ENCODE measurements around the gene RELT. TPM values are rescaled to one million over a fixed set of nuclear protein-coding genes. Genes with fewer than 3 reads are reported as not detected.

The RELT gene
- total and polyA plus RNA-seq, 9 of the 15 experiments (the other 6 are each of a cell fraction or from before 2014, with no cell fraction given) = 1.1 to 20.2 (median 7.4) TPM

GRCh38 chr11:73375830-73376159, 404 bp upstream of the RELT start:
- FAIRE-seq = no peak
- in situ Hi-C loops (cut with MboI) = no loop called here
- no peaks in the 10 kb centered on the region for H3K9me3 ChIP-seq (replicated peaks; ENCODE audit: control insufficient read depth, insufficient read depth, low read depth, low read length)
- TF ChIP-seq NFATC3 (IDR thresholded peaks at IDR 0.05) (no peak), HMGN3 (IDR thresholded peaks at IDR 0.05; ENCODE audit: borderline replicate concordance, extremely low read depth, insufficient read length, low read depth, low read length) (no peak), TAL1 (IDR thresholded peaks at IDR 0.05) (no peak), EWSR1 (IDR thresholded peaks at IDR 0.05; ENCODE audit: borderline replicate concordance, low read depth, partially characterized antibody) (no peak), ZZZ3 (IDR thresholded peaks at IDR 0.05) (no peak), NR2F6 (CRISPR knock-in tag; IDR thresholded peaks at IDR 0.05) (no peak), ZNF121 (CRISPR knock-in tag; conservative IDR thresholded peaks at IDR 0.05) (no peak), CBFB (CRISPR knock-in tag; IDR thresholded peaks at IDR 0.05) (no peak), XRCC5 (IDR thresholded peaks at IDR 0.05; ENCODE audit: low read depth, low read length) (0 out of 2 replicates have a peak, but pooled peaks have one; percentile 22), RBFOX2 (IDR thresholded peaks at IDR 0.05; ENCODE audit: low read depth, low read length) (no peak), NRF1 (conservative IDR thresholded peaks at IDR 0.05 in 1 of 2, IDR thresholded peaks at IDR 0.05 in 1 of 2) (no peak), FOXM1 (IDR thresholded peaks at IDR 0.05; ENCODE audit: low read depth) (no peak), FOXM1 (CRISPR knock-in tag; IDR thresholded peaks at IDR 0.05; ENCODE audit: low read depth) (no peak), CBFA2T3 (IDR thresholded peaks at IDR 0.05) (peak; percentile 28; the same call in 1 of the 2 replicates)
- TF ChIP-seq, protein P1, sequence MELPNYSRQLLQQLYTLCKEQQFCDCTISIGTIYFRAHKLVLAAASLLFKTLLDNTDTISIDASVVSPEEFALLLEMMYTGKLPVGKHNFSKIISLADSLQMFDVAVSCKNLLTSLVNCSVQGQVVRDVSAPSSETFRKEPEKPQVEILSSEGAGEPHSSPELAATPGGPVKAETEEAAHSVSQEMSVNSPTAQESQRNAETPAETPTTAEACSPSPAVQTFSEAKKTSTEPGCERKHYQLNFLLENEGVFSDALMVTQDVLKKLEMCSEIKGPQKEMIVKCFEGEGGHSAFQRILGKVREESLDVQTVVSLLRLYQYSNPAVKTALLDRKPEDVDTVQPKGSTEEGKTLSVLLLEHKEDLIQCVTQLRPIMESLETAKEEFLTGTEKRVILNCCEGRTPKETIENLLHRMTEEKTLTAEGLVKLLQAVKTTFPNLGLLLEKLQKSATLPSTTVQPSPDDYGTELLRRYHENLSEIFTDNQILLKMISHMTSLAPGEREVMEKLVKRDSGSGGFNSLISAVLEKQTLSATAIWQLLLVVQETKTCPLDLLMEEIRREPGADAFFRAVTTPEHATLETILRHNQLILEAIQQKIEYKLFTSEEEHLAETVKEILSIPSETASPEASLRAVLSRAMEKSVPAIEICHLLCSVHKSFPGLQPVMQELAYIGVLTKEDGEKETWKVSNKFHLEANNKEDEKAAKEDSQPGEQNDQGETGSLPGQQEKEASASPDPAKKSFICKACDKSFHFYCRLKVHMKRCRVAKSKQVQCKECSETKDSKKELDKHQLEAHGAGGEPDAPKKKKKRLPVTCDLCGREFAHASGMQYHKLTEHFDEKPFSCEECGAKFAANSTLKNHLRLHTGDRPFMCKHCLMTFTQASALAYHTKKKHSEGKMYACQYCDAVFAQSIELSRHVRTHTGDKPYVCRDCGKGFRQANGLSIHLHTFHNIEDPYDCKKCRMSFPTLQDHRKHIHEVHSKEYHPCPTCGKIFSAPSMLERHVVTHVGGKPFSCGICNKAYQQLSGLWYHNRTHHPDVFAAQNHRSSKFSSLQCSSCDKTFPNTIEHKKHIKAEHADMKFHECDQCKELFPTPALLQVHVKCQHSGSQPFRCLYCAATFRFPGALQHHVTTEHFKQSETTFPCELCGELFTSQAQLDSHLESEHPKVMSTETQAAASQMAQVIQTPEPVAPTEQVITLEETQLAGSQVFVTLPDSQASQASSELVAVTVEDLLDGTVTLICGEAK (IDR thresholded peaks at IDR 0.05) = no peak
- TF ChIP-seq, protein P1 (CRISPR knock-in tag; IDR thresholded peaks at IDR 0.05) = no peak

More at GRCh38 chr11:73375830-73376159, 404 bp upstream of the RELT start:
- Histone ChIP-seq H3K79me2 (ENCODE audit: control insufficient read depth, insufficient read depth, low read length) (peaks cover 46% of the 10 kb centered on the region), H3K4me2 (ENCODE audit: insufficient read depth, low read length) (no peak overlapping the region; the same call in 1 of the 2 replicates), H4K20me1 (replicated peaks; ENCODE audit: control insufficient read depth, insufficient read depth, low read length) (peaks cover 21% of the 10 kb centered on the region), H3K9me1 (ENCODE audit: control insufficient read depth, insufficient read depth, low read length) (peaks cover 10% of the 10 kb centered on the region), H3K4me1 (replicated peaks in 1 of 2; ENCODE audit: control insufficient read depth in 2 of 2, insufficient read depth in 2 of 2, low read length in 2 of 2) (peaks cover 23 to 55% of the 10 kb centered on the region in 2 experiments), H3K36me3 (ENCODE audit: control insufficient read depth, insufficient read depth, low read length) (peaks cover 3% of the 10 kb centered on the region; the same call in 1 of the 3 replicates), H3K27me3 (ENCODE audit: control insufficient read depth in 2 of 2, insufficient read depth in 2 of 2, low read length in 2 of 2) (peaks cover 0 to 5% of the 10 kb centered on the region in 2 experiments; a peak in 1 of 5 replicates), H2AFZ (ENCODE audit: low read depth, low read length) (peak overlapping the region; percentile 89), H3K9ac (ENCODE audit: insufficient read depth in 1 of 2, low read depth in 2 of 2, low read length in 2 of 2) (no peak overlapping the region; a peak in 1 of 4 replicates), H3K4me3 (peak overlapping the region; percentile 95; the same call in 1 of the 2 replicates), H3K27ac (ENCODE audit: extremely low read depth, low read depth, low read length) (no peak overlapping the region; the same call in 2 of the 3 replicates)
- DNase-seq (ENCODE audit: extremely low read depth in 1 of 4, low spot score in 3 of 4) (no peak), ATAC-seq (no peak)
- no TSS peak for BruUV-seq (replicated peaks)
- POLR2A ChIA-PET = interaction anchor here (0.6 to 2.2 kb wide), 2 partner anchors 10 to 19 kb away, joined by 3 to 8 read pairs; no protein-coding TSS in a partner anchor
- 66% methylated on average over 5 of the region's 6 CpGs for WGBS (ENCODE audit: insufficient coverage, low coverage, missing lambda C conversion rate)
- CTCF ChIA-PET (ENCODE audit: low intra/inter-chr PET ratio) = interaction anchor here (0.7 kb wide), 1 partner anchor 17 kb away, joined by 3 read pairs; no protein-coding TSS in a partner anchor
- intact Hi-C loops (cut with micrococcal nuclease) = loop anchor here (2.0 to 5.0 kb wide), 2 partner anchors 17 to 68 kb away; partner anchors contain the start of gene ARHGEF17

All from K562 (cell line).